Measurements from ENCODE around the gene BAHD1.

BAHD1 gene

DNA sequence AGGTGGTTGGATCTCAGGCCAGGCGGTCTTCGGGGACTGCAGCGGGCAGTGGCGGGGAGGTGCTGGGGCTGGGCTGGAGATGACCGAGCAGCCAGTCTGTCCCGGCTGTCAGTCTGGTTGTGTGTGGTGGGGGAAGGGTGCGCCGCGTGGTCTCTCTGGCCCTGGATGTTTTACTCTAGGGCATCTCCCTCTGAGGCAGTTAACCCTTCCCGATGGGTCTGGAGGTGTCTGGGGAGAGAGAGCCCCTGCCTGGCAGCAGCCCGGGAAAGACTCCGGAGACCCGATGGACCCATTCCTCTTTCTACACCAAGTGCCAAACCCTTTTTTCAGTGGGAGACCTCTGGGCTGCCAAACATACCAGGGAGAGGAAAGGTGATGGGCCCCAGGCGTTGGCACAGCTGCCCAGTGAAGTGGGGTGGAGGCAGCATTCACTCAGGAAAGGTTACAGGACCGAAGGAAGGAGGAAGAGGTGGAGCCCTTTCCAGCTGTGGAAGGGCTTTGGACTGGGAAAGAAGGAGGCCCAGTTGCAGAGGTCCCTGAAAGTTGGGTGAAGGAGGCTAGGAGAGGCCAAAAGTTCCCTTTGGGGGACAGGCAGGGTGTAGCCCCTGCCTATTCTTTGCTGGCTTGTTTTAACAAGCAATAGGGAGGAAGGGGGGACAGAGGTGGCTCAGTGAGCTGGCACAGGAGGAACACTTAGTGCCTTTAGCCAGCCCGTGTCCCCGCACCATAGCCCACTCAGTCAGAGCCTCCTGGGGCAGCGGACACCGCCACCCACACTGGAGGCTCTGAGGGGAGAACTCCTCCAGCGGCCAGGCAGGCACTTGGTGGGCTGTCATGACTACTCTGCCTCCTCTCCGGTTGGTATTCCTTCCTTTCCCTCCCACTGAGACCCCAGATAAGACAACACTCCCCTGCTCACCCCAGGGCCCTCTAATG, 2.7 kb upstream of the BAHD1 start:
- TF ChIP-seq, protein P1, sequence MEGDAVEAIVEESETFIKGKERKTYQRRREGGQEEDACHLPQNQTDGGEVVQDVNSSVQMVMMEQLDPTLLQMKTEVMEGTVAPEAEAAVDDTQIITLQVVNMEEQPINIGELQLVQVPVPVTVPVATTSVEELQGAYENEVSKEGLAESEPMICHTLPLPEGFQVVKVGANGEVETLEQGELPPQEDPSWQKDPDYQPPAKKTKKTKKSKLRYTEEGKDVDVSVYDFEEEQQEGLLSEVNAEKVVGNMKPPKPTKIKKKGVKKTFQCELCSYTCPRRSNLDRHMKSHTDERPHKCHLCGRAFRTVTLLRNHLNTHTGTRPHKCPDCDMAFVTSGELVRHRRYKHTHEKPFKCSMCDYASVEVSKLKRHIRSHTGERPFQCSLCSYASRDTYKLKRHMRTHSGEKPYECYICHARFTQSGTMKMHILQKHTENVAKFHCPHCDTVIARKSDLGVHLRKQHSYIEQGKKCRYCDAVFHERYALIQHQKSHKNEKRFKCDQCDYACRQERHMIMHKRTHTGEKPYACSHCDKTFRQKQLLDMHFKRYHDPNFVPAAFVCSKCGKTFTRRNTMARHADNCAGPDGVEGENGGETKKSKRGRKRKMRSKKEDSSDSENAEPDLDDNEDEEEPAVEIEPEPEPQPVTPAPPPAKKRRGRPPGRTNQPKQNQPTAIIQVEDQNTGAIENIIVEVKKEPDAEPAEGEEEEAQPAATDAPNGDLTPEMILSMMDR (IDR thresholded peaks at IDR 0.05; ENCODE audit: control insufficient read depth, insufficient read depth, low read depth, low read length, missing control alignments): no peak

DNA sequence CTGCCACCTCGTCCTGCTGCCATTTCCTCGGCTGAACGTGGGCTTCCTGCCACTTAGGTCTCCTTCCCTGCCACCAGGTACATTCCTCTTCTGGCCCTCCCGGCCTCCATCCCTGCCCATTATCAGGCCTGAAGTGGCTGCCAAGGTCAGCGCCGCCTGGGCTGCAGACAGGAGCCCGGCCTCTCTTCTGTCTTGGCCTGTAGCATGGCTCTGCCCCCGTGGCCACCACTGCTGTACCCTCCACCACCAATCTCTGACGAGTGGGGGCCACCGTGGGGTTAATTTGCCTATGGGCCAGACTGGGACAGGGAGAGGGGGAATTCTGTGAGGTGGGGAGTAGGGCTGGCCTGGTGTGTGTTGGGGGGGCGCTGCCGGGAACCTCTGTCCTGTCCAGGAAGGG, 2.0 kb upstream of the BAHD1 start:
- no peak for DNase-seq (ENCODE audit: low read depth)
- no peak overlapping the region for H3K4me3 ChIP-seq (ENCODE audit: control insufficient read depth, low read depth, low read length)
- TF ChIP-seq, protein P1 (IDR thresholded peaks at IDR 0.05; ENCODE audit: control insufficient read depth, insufficient read depth, low read depth, low read length, missing control alignments): no peak

More for the DNA sequence above, 2.7 kb upstream of the BAHD1 start:
- DNase-seq (ENCODE audit: low read depth): no peak
- no peak overlapping the region for H3K4me3 ChIP-seq (ENCODE audit: control insufficient read depth, low read depth, low read length)

DNA sequence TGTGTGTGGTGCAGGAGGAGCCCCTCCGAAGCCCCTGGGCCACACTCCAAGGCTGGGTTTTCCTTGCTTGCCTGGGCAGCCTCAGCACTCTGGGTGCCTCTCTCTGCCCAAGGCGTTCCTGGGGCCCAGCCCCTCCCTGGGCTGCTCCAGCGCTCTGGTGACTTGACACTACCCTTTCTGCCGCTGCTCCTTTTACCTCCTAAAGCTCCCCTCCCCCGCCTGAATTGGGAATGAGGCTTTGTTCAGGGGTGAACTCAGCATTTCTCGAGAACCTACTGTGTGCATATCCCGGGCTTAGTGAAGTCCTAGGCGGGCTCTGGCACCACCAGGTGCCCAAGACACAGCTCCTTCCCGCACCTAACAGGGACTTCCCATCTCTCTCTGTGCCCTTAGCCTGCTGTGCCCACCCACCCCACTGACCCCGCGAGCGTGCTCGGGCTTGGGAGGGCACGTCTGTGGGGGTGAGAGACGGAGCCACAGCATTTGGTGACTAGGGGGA, 1.2 kb upstream of the BAHD1 start:
- TF ChIP-seq, protein P1 (IDR thresholded peaks at IDR 0.05; ENCODE audit: control insufficient read depth, insufficient read depth, low read depth, low read length, missing control alignments): no peak
- H3K4me3 ChIP-seq (ENCODE audit: control insufficient read depth, low read depth, low read length): peak overlapping the region; percentile 74
- DNase-seq (ENCODE audit: low read depth): no peak

DNA sequence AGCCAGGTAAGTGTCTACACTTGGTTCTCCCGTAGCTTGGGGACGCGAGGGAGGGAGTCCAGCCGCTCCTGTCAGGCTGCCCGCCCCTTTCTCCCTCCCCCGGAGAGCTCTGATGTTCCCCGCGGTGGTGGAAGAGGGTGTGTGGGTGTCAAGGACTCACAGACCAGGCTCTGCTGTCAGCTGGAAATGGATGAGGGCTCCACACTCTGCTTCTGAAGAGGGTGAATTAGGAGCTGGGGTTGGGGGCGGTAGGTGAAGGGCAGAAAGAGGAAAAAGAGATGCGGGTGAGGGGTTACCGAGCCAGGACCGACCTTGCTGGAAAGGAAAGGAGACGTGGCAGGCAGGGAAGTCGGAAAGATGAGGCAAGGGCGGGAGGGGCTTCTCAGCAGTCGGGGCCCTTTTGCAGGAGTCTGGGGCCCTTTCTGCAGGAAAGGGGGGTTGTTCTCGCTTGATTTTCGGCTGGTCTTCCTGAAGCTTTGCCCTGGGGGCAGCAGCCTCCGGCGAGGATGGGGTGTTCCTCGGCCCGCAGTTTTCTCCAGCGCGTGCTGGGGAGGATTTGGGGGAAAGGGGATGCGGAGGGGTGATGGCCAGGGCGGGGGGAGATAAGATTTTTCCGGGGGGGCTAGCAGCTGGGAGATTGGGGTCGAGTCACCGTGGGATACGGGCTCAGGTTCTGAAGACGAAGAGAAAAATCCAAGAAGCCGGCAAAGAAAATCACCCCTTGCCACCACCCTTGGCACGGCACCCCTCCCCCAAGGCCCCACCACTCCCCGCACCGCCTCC, 602 bp upstream of the BAHD1 start:
- DNase-seq (ENCODE audit: low read depth): no peak
- TF ChIP-seq, protein P1 (IDR thresholded peaks at IDR 0.05; ENCODE audit: control insufficient read depth, insufficient read depth, low read depth, low read length, missing control alignments): no peak
- H3K4me3 ChIP-seq (ENCODE audit: control insufficient read depth, low read depth, low read length): peak overlapping the region; percentile 74

DNA sequence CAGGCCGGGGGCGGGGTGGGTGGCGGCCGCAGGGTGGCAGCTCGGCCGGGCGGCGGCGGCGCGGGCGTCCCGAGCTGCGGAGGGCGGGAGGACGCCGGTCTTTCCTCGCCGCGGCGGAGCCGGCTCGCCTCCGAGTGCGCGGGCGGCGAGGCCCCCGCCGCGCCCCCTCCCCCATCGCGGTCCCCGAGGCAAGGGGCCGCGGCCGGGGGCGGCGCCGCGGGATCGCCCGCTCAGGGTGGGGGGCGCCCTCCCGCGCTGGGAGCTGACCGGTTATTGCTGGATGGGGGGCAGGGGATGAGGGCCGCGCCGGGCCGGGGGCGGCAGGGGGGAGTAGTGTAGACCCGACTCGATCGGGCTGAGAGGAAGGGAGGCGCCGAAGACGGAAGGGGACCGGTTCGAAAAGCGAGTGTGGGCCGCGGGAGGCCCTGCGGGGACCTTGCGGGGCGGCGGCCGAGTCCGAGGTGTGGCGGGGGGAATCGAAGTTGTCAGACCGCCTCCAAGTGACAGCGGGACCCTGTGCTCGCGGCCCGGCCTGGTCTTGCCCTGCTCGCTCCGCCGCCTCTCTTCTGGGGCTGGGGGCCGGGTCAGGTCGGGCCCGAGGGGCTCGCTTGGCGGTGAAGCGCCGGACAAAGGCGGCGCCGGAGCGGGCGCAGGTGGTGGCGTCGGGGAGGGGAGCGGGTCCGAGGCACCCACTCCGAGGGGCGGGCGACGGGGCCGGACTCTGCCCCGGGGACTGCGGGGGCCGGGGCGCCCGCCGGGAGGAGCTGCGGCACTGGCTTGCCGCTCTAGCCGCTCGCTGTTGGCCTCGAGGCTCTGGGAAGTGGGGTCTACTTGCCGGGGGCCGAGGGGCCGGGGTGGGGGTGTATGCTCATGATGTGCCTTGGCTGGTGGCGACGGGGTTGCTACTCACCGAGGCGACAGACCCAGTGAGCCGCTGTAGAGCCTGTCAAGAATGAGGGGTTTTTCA, 1.1 kb downstream of the BAHD1 start:
- TF ChIP-seq, protein P1 (IDR thresholded peaks at IDR 0.05; ENCODE audit: control insufficient read depth, insufficient read depth, low read depth, low read length, missing control alignments): no peak
- DNase-seq (ENCODE audit: low read depth): no peak
- H3K4me3 ChIP-seq (ENCODE audit: control insufficient read depth, low read depth, low read length): peak overlapping the region; percentile 74
